Hindlimb muscle (tissue), 1 donor: ENCODE results near the gene CEACAM1. TPM values are rescaled to one million over a fixed set of nuclear protein-coding genes. Genes with fewer than 3 reads are reported as not detected.
A peak's percentile ranks its signal among the peaks of the same experiment; 100 is the strongest.
"Not testable (repeated sequence)": the region's sequence is repeated elsewhere in the genome, so short reads cannot be mapped to it uniquely, and the experiment has no call there.

Experiments used
- DNase-seq: peaks from one replicate; pipeline ENCODE4 v3.0.0-alpha.2; 2013
- polyA plus RNA-seq: library from polyadenylated mRNA; unstranded; fragments of 120-200 nt; gene quantifications from one replicate; pipeline ENCODE4 v1.2.1, GENCODE V29; 2013; ENCODE audit not compliant: insufficient read length

Gene CEACAM1
- polyA plus RNA-seq, 1 donor, result 2.1 TPM

DNA sequence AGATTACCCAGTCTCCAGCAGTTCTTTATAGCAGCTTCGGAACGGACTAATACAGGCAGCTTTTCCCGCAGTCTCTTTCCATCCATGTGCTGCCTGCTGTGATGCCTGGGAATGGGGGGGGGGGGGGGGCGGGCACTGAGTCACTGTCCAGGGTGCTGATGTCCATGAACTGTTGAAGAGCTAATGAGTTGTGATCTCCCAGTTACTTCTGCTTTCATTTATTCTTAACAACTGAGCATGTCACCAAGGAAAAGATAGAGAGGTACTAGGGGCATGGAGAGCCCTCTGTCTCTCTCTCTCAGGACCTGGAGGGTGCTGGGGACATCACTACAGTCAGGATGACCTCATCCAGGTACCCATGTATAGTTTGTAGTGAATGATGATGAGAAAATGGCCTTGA lies 20.3 kb upstream of the CEACAM1 start:
- DNase-seq, result no peak

- no peak for DNase-seq
Observed at GRCh38 chr19:42547929-42548328, 19.6 kb upstream of the CEACAM1 start.

DNA sequence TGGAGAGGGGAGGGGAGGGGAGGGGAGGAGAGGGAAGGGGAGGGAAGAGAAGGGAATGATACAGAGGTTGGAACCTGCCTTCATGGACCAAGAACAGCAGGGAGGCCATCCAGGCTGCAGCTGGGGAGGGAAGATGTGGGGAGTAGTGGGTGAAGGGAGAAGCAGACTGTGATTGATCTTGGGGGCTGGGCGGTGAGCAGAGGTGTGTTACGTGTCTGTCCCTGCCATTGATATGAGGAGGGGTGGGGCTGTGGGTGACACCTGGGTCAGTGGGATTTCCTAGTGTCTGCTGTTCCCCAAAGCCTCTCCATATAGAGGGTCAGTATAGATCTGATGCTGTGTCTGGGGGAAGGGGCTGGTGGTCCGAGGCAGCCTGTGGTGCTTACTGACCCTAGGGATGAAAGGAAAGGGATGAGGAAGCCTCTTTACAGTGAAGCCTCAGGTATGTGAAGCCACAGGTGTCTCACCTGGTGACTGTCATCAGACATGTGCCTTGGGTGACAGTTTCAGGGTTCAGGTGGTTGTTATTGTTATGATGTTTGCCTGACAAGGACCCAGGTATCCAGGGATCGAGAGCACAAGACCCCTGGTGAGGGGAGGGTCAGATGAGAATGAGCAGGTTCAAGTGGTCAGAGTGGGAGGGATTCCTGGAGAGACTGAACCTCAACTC lies 18.7 kb upstream of the CEACAM1 start:
- DNase-seq, result no peak

- no peak for DNase-seq
Observed at GRCh38 chr19:42544146-42544545, 15.9 kb upstream of the CEACAM1 start.

- no peak for DNase-seq
Observed at GRCh38 chr19:42542791-42543190, 14.5 kb upstream of the CEACAM1 start.

DNA sequence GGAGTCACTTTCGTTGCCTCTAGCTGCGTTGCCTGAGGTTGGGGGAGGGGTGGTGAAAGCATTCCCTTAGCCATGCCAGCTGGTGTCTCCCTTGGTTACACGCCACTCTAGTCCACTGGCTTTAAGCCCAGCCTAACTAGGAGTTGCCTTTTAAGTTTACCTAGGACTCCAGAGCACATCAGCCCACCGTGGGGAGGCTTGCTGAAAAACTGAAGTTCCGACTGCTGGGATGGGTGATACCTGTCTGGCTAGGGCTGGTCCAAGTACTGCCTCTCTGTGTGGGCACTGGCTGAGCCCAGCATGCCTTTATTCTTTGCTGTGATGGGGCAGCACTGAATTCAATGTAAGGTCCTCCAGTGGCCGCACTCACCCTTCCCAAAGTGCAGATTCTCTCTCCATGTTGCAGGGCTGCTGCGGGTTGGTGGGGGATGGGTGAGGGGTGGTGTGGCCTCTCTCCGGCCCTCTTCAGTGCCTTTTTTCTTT lies 11.8 kb upstream of the CEACAM1 start:
- no peak for DNase-seq

DNA sequence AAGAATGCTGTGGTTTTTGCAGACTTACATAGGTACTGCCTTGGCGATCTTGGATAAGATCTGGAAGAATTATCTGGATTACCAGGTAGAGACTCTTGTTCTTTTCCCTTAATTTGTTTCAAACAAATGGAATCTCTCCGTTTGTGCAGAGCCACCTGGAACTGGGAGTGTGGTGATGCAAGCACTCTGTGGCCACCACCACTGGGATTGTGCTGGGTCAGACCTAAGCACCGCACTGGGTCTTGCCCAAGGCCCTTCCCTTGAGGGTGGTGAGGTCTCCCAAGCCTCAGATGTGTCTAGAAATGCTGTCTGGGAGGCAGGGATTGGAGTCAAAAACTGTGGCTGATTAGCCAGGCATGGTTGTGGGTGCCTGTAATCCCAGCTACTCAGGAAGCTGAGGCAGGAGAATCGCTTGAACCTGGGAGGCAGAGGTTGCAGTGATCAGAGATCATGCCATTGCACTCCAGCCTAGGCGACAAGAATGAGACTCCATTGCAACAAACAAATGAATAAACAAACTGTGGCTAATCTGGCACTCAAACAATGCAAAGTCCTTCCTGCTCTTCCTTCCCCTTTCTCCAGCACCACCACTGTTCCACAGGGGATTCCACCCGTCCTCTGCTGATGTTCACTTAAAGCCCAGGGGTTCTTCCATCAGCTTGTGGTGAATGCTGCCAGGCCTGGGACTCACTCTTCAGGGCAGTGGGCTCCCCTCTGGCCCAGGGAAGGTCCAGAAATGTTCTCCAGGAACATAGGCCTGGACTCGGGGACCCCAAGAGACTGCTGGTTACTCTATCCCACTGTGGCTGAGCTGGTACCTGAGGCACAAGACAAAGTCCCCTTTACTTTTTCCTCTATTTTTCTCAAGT lies 10.8 kb upstream of the CEACAM1 start:
- no peak for DNase-seq

GRCh38 chr19:42535276-42535675 lies 7.0 kb upstream of the CEACAM1 start:
- not testable (repeated sequence) for DNase-seq

DNA sequence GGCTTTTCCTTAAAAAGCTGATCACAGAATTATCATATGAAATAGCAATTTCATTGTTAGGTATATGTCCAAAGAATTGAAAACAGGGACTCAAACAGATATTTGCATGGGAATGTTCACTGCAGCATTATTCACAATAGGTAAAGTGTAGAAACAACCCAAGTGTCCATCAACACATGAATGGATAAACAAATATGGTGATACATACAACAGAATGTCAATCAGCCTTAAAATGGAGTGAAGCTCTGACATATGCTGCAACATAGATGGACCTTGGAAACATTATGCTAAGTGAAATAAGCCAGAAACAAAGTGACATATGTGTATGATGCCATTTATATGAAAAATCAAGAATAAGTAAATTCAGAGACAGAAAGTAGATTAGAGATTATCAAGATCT lies 6.1 kb upstream of the CEACAM1 start:
- no peak for DNase-seq

DNA sequence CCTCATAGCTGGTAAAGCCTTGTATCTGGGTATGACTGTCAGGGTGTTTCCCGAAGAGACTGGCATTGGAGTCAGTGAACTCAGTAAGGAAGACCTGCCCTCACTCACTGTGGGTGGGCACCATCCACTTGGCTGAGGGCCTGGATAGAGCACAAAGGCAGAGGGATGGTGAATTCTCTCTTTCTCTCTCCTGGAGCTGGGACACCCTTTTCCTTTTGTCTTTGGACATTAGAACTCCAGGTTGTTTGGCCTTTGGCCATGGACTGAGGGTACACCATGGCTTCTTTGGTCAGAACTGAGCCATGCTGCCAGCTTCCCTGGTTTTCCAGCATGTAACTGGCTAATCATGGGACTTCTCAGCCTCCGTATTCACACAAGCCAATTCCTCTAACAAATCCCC lies 4.6 kb upstream of the CEACAM1 start:
- DNase-seq, result no peak

DNA sequence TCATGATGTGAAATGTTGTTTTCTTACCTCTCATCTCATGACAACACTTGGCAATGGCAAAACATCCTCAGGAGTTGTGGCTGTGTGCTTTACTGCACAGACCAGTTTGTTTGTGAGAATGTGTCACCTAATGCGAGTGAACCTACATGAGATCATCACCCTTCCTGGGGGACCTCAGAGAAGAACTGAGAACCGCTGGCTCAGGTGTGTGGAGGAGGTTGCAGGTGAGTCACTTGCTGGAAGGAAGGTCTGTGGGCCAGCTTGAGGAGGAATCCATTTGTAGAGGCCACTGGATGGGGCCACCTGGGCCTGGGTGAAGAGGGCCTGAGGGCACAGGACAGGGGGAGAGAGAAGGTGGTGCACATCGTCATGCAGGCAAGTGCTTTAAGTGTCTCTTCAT lies 3.0 kb upstream of the CEACAM1 start:
- no peak for DNase-seq

DNA sequence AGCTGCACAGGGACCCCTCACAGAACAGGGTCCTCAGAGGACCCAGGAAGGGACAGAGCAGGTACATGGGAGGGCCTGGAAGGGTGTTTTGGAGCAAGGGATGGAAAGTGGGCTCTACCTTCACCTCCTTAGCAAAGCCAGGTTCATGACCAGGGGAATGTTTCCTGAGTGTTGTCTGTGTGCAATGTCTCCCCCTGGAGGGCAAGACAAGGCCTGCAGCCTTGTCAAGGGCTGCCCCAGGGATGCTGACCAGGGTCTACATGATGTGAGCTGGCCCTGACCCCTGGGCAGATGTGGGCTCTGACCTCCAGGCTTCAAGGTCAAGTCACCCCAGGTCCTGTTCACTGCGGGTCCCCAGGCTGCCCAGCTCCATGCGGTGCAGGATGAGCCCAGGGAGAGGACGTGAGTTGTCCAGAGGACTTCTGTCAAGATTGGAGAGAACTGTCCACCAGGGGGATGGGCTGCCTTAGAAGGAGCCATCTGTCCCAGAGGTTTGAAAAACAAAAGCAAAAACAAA lies 1.0 kb upstream of the CEACAM1 start:
- peak; percentile 57 for DNase-seq

GRCh38 chr19:42524943-42525342 lies 3.3 kb downstream of the CEACAM1 start:
- no peak for DNase-seq

- DNase-seq, result no peak
Observed at GRCh38 chr19:42524250-42524649, 4.0 kb downstream of the CEACAM1 start.

DNA sequence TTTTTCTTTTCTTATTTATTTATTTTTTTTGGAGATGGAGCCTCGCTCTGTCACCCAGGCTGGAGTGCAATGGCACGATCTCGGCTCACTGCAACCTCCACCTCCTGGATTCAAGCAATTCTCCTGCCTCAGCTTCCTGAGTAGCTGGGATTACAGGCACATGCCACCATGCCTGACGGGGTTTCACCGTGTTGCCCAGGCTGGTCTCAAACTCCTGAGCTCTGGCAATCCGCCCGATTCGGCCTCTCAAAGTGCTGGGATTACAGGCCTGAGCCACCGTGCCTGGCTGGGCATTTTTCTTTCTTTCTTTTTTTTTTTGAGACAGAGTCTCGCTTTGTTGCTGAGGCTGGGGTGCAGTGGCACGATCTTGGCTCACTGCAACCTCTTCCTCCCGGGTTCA lies 6.0 kb downstream of the CEACAM1 start:
- not testable (repeated sequence) for DNase-seq

DNA sequence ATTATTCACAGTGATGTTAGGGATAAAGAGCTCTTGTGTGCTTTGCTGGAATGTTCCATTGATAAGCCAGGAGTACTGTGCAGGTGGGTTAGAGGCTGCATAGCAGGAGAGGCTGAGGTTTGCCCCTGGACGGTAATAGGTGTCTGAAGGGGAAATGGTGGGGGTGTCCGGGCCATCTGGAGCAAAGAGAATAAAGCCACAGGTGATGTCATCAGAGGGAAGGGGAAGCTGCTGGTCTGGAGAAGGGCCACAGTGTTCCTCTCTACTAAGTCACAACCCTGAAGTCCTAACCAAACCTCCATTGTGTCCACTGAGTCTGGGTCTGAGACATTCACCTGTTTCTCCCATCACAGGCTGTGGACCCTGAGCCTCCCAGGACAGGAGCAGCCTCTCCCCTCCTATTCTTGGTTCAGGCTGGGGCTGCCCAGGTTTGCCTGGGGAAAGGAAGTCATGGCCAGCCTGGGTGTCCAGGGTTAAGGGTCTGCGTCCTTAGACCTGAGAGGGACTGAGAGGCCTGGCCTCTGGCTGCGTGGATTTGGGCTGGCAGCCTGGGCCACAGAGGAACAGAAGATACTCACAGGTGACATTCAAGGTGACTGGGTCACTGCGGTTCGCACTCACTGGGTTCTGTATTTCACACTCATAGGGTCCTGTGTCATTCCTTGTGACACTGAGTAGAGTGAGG lies 6.8 kb downstream of the CEACAM1 start:
- DNase-seq, result no peak

GRCh38 chr19:42519108-42519507 lies 9.2 kb downstream of the CEACAM1 start:
- DNase-seq, result no peak

DNA sequence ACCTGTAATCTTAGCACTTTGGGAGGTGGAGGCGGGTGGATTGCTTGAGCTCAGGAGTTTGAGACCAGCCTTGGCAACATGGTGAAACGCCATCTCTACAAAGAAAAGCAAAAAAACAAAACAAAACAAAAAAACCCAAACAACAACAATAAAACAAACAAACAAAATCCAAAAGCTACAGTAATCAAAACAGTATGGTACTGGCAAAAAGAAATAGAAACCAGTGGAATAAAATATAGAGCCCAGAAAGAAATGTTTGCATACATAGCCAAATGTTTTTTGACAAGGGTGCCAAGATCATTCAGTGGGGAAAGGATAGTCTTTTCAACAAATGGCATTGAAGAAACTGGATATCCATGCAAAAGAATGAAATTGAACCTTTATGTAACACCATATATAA lies 11.5 kb downstream of the CEACAM1 start:
- no peak for DNase-seq

GRCh38 chr19:42515241-42515832 lies 12.9 kb downstream of the CEACAM1 start:
- no peak for DNase-seq

GRCh38 chr19:42514449-42514848 lies 13.8 kb downstream of the CEACAM1 start:
- no peak for DNase-seq

DNA sequence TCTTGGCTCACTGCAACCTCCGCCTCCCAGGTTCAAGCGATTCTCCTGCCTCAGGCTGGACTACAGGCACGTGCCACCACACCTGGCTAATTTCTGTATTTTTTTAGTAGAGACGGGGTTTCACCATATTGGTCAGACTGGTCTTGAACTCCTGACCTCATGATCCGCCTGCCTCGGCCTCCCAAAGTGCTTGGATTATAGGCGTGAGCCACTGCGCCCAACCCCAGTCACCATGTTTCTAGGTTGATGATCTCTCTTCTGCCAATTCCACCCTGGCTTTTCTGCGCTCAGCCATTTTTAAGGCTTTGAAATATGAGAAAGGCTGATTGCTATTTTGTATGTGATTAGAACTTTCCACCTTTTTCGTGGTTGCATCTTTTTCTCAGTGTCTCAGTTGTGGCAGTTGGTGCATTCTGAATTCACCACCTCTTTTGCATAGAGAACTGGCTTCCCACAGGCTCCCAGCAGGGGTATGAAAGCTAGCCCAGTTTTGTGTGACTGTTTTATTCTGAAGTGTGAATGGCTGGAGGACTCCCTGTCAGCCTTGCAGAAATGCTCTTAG lies 15.5 kb downstream of the CEACAM1 start:
- DNase-seq, result no peak

DNA sequence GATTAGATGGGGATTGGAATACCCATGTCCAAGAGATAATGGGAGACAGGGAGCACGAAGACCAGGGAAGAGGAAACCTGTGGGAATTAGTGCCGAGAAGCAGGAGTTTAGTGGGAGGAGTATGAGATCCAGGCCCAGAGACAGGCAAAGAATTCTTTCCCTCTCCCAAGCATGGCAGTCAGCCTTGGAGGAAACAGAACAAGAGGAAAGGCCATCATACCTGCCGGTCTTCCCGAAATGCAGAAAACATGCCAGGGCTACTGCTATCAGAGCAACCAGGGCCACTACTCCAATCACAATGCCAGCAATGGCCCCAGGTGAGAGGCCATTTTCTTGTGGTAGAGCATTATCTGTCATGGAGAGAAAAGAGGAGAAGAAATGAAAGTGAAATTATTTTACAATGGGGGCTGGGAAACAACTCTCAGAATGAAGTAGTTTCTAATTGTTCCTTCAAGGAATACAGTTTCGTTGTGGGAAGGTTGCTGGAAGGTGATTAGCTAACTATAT lies 16.1 kb downstream of the CEACAM1 start:
- DNase-seq, result no peak
